GM12872 (cell line): ENCODE results near the gene COMMD7.

Source experiments
- CTCF ChIP-seq: IDR thresholded peaks from 3 replicates; pipeline ENCODE4 v1.5.1; 2011; ENCODE audit warnings: low read depth, mild to moderate bottlenecking, low read length, moderate library complexity; ENCODE audit not compliant: insufficient read depth

COMMD7 gene

GRCh38 chr20:32681175-32682084 lies 61.8 kb downstream of the COMMD7 start:
- no peak for TF ChIP-seq CTCF

- no peak for TF ChIP-seq CTCF
Observed at GRCh38 chr20:32680544-32681174, 62.6 kb downstream of the COMMD7 start.

- no peak for TF ChIP-seq CTCF
Observed at GRCh38 chr20:32678948-32679347, 64.3 kb downstream of the COMMD7 start.

GRCh38 chr20:32675223-32675975 lies 67.9 kb downstream of the COMMD7 start:
- no peak for TF ChIP-seq CTCF

- TF ChIP-seq CTCF, result peak; percentile 84
Observed at GRCh38 chr20:32674362-32674789, 68.9 kb downstream of the COMMD7 start.

- no peak for TF ChIP-seq CTCF
Observed at GRCh38 chr20:32672982-32673851, 70.0 kb downstream of the COMMD7 start.
